NT2/D1 (cell line): ENCODE measurements around the gene TMEM60.

ENCODE experiments used
- SUZ12 ChIP-seq: IDR thresholded peaks from 2 replicates; pipeline ENCODE4 v1.6.1; 2011; ENCODE audit not compliant: insufficient read length, insufficient read depth; ENCODE audit errors: extremely low read depth
- YY1 ChIP-seq: IDR thresholded peaks from 2 replicates; pipeline ENCODE4 v1.6.1; 2011; ENCODE audit not compliant: insufficient read length, insufficient read depth
- ZNF274 ChIP-seq: IDR thresholded peaks from 2 replicates; pipeline ENCODE4 v1.6.1; 2011; ENCODE audit warnings: mild to moderate bottlenecking, low read depth, low read length

GRCh38 chr7:77783545-77783944, 14.7 kb downstream of the TMEM60 start:
- TF ChIP-seq YY1 = no peak
- TF ChIP-seq ZNF274 = no peak
- TF ChIP-seq SUZ12 = no peak
